ENCODE results near the gene WWOX.
A peak's percentile ranks its signal among the peaks of the same experiment; 100 is the strongest.

The WWOX gene

GRCh38 chr16:79261481-79261940, 1162.1 kb downstream of the WWOX start:
- no peak for TF ChIP-seq JUND (IDR thresholded peaks at IDR 0.05; ENCODE audit: low read depth)
- in situ Hi-C loops (cut with HindIII; ENCODE audit: low pct_unique_long_range_greater_than_20kb, low sequenced_read_pairs): no loop called here
- peak in 1 of 2 experiments; percentile 19 for DNase-seq (ENCODE audit: low read depth in 1 of 2, low spot score in 1 of 2)

- in situ Hi-C loops (cut with HindIII; ENCODE audit: low pct_unique_long_range_greater_than_20kb, low sequenced_read_pairs): no loop called here
- TF ChIP-seq JUND (IDR thresholded peaks at IDR 0.05; ENCODE audit: low read depth): no peak
- DNase-seq (ENCODE audit: low read depth in 1 of 2, low spot score in 1 of 2): no peak
Measured at GRCh38 chr16:79261944-79262552, 1162.6 kb downstream of the WWOX start.
